ENCODE results near the gene SIRT4. TPM values are rescaled to one million over a fixed set of nuclear protein-coding genes. Genes with fewer than 3 reads are reported as not detected.

The SIRT4 gene
- total and polyA plus RNA-seq, 2 of the 8 experiments (the other 6 are each of a cell fraction or from before 2014, with no cell fraction given), result 3.8 to 4.1 TPM

GRCh38 chr12:120323772-120324171 lies 21.7 kb downstream of the SIRT4 start:
- Histone ChIP-seq H3K4me2 (ENCODE audit: insufficient read depth in 1 of 2, low read depth in 2 of 2, low read length in 2 of 2) (no peak overlapping the region), H2AFZ (ENCODE audit: low read length) (no peak overlapping the region), H3K36me3 (ENCODE audit: control insufficient read depth in 2 of 4, insufficient read depth in 4 of 4, low read length in 3 of 4) (no peaks in the 10 kb centered on the region), H4K20me1 (replicated peaks in 1 of 2; ENCODE audit: control insufficient read depth in 1 of 2, insufficient read depth in 2 of 2, low read length in 2 of 2) (no peaks in the 10 kb centered on the region), H3K23ac (ENCODE audit: insufficient read length) (no peak overlapping the region), H4K5ac (ENCODE audit: insufficient read length, low read depth, low read length) (no peak overlapping the region), H2BK12ac (ENCODE audit: low read depth, low read length) (no peak overlapping the region), H2BK15ac (ENCODE audit: low read length) (no peak overlapping the region), H2AK5ac (ENCODE audit: low read depth, low read length) (no peak overlapping the region), H4K8ac (ENCODE audit: extremely low read depth, insufficient read depth, low read length) (no peak overlapping the region), H3K18ac (ENCODE audit: extremely low read depth, low read length) (no peak overlapping the region), H3K79me1 (ENCODE audit: low read depth, low read length) (no peaks in the 10 kb centered on the region), H2BK20ac (ENCODE audit: low read length) (no peak overlapping the region), H3K27ac (ENCODE audit: low read depth, low read length) (no peak overlapping the region), H3K9ac (replicated peaks in 1 of 4; ENCODE audit: extremely low read depth in 1 of 4, low read depth in 3 of 4, low read length in 3 of 4) (no peak overlapping the region), H3K23me2 (ENCODE audit: low read depth, low read length) (no peaks in the 10 kb centered on the region), H3K27me3 (replicated peaks in 1 of 4; ENCODE audit: control insufficient read depth in 3 of 4, extremely low read depth in 1 of 4, insufficient read depth in 3 of 4, low read length in 3 of 4) (no peaks in the 10 kb centered on the region), H3K4ac (replicated peaks; ENCODE audit: insufficient read length, low read depth, low read length) (no peak overlapping the region), H4K91ac (replicated peaks; ENCODE audit: insufficient read length, low read length) (no peak overlapping the region), H3K4me3 (ENCODE audit: extremely low read depth in 1 of 4, insufficient read depth in 2 of 4, low read depth in 3 of 4, low read length in 4 of 4) (no peak overlapping the region), H3K4me1 (replicated peaks in 1 of 4; ENCODE audit: control insufficient read depth in 3 of 4, insufficient read depth in 4 of 4, low read length in 3 of 4) (peaks cover 0 to 1% (median 0%) of the 10 kb centered on the region in 4 experiments; a peak in 1 of 7 replicates), H2BK5ac (ENCODE audit: low read depth, low read length) (no peak overlapping the region), H3K79me2 (ENCODE audit: control insufficient read depth in 1 of 2, insufficient read depth in 2 of 2, low read length in 2 of 2) (no peaks in the 10 kb centered on the region), H3K14ac (ENCODE audit: insufficient read length) (no peak overlapping the region), H3K9me3 (ENCODE audit: insufficient read depth in 2 of 2, low read depth in 1 of 2, low read length in 1 of 2) (no peaks in the 10 kb centered on the region), H3K56ac (replicated peaks; ENCODE audit: insufficient read length, low read depth, low read length) (no peak overlapping the region), H2BK120ac (replicated peaks; ENCODE audit: low read depth, low read length) (no peak overlapping the region)
- no peak for TF ChIP-seq RXRA (IDR thresholded peaks at IDR 0.05; ENCODE audit: insufficient read depth, low read depth, low read length)
- TF ChIP-seq MAFK (IDR thresholded peaks at IDR 0.05; ENCODE audit: low read depth, low read length), result no peak
- TF ChIP-seq TBP (IDR thresholded peaks at IDR 0.05; ENCODE audit: low read depth, low read length), result no peak
- no peak for TF ChIP-seq JUN (IDR thresholded peaks at IDR 0.05; ENCODE audit: low read depth, low read length)
- no peak for TF ChIP-seq GTF2F1 (IDR thresholded peaks at IDR 0.05; ENCODE audit: borderline replicate concordance, low read depth, low read length)
- TF ChIP-seq BCL11A (IDR thresholded peaks at IDR 0.05; ENCODE audit: low read depth in 2 of 2, low read length in 2 of 2), result no peak
- no peak for TF ChIP-seq SP1 (IDR thresholded peaks at IDR 0.05; ENCODE audit: low read depth, low read length)
- TF ChIP-seq TEAD4 (IDR thresholded peaks at IDR 0.05; ENCODE audit: low read depth, low read length), result no peak
- no peak for TF ChIP-seq KDM5A (IDR thresholded peaks at IDR 0.05; ENCODE audit: low read length)
- TF ChIP-seq RBBP5 (IDR thresholded peaks at IDR 0.05; ENCODE audit: borderline replicate concordance, low read depth, low read length), result no peak
- TF ChIP-seq CBX5 (IDR thresholded peaks at IDR 0.05; ENCODE audit: low read depth, low read length), result no peak
- TF ChIP-seq HDAC6 (IDR thresholded peaks at IDR 0.05; ENCODE audit: low read depth, low read length), result no peak
- TF ChIP-seq, protein P1, sequence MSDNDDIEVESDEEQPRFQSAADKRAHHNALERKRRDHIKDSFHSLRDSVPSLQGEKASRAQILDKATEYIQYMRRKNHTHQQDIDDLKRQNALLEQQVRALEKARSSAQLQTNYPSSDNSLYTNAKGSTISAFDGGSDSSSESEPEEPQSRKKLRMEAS (IDR thresholded peaks at IDR 0.05), result no peak
- POLR2A ChIA-PET (ENCODE audit: partially characterized antibody), result interaction anchor here (0.6 to 1.7 kb wide), 5 partner anchors 12 to 144 kb away, joined by 3 to 6 read pairs (median 3); no protein-coding TSS in a partner anchor
- FAIRE-seq, result no peak
- CTCF ChIA-PET (ENCODE audit: partially characterized antibody), result interaction anchor here (0.6 to 6.6 kb wide), 11 partner anchors 9 to 648 kb away, joined by 3 to 61 read pairs (median 5); no protein-coding TSS in a partner anchor
- no peak for DNase-seq (ENCODE audit: low read depth in 1 of 2, low spot score in 2 of 2)
- 86% methylated on average over 2 of the region's 2 CpGs; no CpG with 5 or more reads in 1 of the 2 experiments for WGBS, 2 experiments (ENCODE audit: extremely low coverage in 1 of 2, insufficient coverage in 1 of 2, insufficient read length in 1 of 2, insufficient replicate concordance in 2 of 2, low coverage in 1 of 2, low lambda C conversion rate in 2 of 2, missing lambda C conversion rate in 1 of 2)

Data from H1 (cell line).